Astrocyte of the cerebellum (primary cell): ENCODE results near the gene SMTNL2.

Experiments
- DNase-seq: peaks from one replicate; pipeline ENCODE4 v3.0.0-alpha.2; 2011; ENCODE audit warnings: low read depth
- H3K4me3 ChIP-seq: 2 replicates; pipeline ENCODE4 v1.5.1; 2011; ENCODE audit warnings: mild to moderate bottlenecking, low read depth, low read length, moderate library complexity
- CTCF ChIP-seq: IDR thresholded peaks from 2 replicates; pipeline ENCODE4 v1.5.1; 2012; ENCODE audit warnings: low read length, low read depth, moderate library complexity, mild to moderate bottlenecking; ENCODE audit errors: missing control alignments
- in situ Hi-C: cut with HindIII; loops from 2 replicates; pipeline ENCODE4 v1.10.0; 2017; ENCODE audit warnings: low sequenced_read_pairs

The SMTNL2 gene

GRCh38 chr17:4607773-4608187 lies 23.5 kb downstream of the SMTNL2 start:
- in situ Hi-C loops, result no loop called here
- no peak overlapping the region for H3K4me3 ChIP-seq
- DNase-seq, result peak; percentile 31
- no peak for TF ChIP-seq CTCF

DNA sequence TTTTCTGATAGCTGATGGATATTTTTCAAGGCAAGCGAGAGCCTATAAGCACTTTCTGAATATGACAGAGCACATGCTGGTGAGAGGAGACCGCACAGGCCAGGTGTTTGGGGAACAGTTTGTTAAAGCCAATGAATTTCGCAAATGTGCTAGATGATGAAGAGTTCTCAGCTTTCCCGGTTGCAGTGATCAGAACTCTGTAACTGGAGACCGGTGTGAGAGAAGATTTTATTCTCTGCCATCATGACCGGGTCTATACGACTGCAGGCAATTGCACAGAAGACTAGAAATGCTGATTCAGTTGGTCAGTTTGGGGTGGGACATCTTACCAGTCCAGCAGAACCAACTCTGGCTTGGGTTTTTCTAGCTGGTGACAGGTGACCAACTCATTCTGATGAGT lies 25.4 kb downstream of the SMTNL2 start:
- H3K4me3 ChIP-seq, result no peak overlapping the region
- no peak for TF ChIP-seq CTCF
- DNase-seq, result no peak
- in situ Hi-C loops, result loop anchor here (5.0 kb wide), 1 partner anchor 72 kb away; no protein-coding TSS in a partner anchor

DNA sequence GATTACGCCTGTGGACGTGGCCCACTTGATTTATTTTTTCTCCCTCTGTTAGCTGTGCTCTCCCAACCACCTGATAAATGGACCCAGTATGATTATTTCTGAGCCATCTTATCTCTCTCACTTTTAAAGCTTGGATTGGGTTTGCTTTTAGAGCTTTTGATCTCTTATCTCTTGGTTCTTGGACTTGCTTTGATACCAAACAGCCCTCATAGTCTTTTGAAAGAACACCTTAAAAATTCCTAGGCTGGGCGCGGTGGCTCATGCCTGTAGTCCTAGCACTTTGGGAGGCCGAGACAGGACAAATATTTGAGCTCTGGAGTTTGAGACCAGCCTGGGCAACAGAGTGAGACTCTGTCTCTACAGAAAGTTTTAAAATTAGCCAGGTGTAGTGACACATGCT lies 25.8 kb downstream of the SMTNL2 start:
- no peak overlapping the region for H3K4me3 ChIP-seq
- in situ Hi-C loops, result loop anchor here (5.0 kb wide), 1 partner anchor 73 kb away; no protein-coding TSS in a partner anchor
- no peak for TF ChIP-seq CTCF
- DNase-seq, result no peak

- in situ Hi-C loops, result loop anchor here (5.0 kb wide), 1 partner anchor 73 kb away; no protein-coding TSS in a partner anchor
- DNase-seq, result no peak
- TF ChIP-seq CTCF, result no peak
- H3K4me3 ChIP-seq, result no peak overlapping the region
These were observed 26.3 kb downstream of the SMTNL2 start for GRCh38 chr17:4610656-4611055.

- DNase-seq, result no peak
- TF ChIP-seq CTCF, result no peak
- in situ Hi-C loops, result no loop called here
- H3K4me3 ChIP-seq, result no peak overlapping the region
These were observed 32.1 kb downstream of the SMTNL2 start for GRCh38 chr17:4616476-4616875.

DNA sequence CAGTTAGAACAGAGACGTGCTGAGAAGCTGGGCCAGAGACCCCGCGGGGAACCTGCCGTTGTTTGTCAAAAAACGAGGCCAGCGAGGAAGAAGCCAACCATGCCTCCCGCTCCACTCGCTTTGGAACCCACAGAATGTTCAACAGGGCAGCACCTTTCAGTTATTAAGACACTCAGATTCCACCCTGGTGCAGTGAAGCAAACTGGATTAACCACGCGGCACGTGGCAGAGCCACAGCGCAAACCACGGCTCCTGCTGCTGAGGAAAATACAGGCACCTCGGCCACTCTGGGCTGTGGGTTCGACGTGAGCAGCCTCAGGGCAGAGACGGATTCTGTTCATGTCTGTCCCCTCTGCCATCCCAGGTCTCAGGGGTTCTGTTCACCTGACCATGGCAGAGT lies 32.8 kb downstream of the SMTNL2 start:
- TF ChIP-seq CTCF, result no peak
- DNase-seq, result no peak
- no peak overlapping the region for H3K4me3 ChIP-seq
- in situ Hi-C loops, result no loop called here
